ENCODE data around the gene NEK10.

Gene NEK10

GRCh38 chr3:27279123-27279522, 90.1 kb downstream of the NEK10 start:
- no peak for DNase-seq
- in situ Hi-C loops (cut with HindIII; ENCODE audit: low pct_ligation_motif_present, low pct_unique_long_range_greater_than_20kb, low sequenced_read_pairs) = no loop called here

DNA sequence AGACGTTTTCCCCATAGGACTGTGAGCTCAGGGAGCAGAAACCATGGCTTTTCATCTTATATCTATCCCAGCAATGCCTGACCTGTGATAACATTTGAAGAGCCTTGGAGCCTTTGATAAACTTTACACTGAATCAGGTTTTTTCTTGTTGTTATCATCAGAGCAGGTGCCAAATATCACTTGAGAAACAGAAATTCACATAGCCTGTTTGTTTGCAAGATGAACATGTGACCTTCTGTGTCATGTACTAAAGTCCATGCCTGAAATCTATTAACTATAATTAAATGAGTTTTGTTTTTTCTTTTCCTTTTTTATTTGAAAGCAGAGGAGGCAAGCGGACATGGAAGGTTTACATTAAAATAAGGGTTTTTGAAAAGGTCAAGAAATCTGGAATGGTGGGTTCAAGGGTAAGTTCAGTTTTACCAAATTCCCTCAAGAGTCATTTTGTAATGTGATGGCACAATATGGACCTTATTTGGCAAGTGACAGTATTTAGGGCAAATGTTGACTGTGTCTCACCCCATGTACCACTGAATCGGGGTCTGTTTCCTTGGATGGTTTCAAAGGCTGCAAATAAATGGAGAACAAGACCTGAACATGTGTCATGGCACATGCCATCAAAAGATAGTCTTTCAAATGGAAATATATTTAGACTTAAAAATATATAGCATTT, 90.7 kb downstream of the NEK10 start:
- in situ Hi-C loops (cut with HindIII; ENCODE audit: low pct_ligation_motif_present, low pct_unique_long_range_greater_than_20kb, low sequenced_read_pairs) = no loop called here

DNA sequence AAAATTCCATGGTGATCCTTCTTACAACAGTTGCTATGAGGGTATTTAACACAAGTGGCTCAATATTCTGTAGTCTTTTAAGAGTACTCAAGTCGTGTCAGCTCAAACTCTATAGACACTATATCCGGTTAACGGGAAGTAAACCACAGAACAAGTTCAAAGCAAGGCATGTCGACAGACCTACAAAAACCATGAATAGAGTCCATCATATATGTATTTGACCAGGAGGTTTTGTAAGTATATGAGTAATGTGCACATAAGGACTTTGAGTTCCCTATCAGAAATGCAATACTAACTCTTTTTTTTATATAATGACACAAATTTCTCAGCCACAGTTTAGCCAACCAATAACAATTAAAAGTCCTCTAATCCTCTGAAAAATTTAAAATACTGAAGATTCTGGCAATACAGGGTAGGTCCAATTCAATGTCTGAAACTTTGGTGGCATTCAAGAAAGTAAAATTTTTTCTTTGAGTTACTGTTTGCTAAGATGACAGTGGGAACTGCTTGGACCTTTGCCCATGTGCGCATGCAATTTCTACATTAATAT, 93.7 kb downstream of the NEK10 start:
- in situ Hi-C loops (cut with HindIII; ENCODE audit: low pct_ligation_motif_present, low pct_unique_long_range_greater_than_20kb, low sequenced_read_pairs) = no loop called here

More for the DNA sequence above, 90.7 kb downstream of the NEK10 start:
- DNase-seq = no peak

GRCh38 chr3:27271890-27272289, 97.3 kb downstream of the NEK10 start:
- in situ Hi-C loops (cut with HindIII; ENCODE audit: low pct_ligation_motif_present, low pct_unique_long_range_greater_than_20kb, low sequenced_read_pairs) = no loop called here
- no peak for DNase-seq

More for the DNA sequence above, 93.7 kb downstream of the NEK10 start:
- no peak for DNase-seq

DNA sequence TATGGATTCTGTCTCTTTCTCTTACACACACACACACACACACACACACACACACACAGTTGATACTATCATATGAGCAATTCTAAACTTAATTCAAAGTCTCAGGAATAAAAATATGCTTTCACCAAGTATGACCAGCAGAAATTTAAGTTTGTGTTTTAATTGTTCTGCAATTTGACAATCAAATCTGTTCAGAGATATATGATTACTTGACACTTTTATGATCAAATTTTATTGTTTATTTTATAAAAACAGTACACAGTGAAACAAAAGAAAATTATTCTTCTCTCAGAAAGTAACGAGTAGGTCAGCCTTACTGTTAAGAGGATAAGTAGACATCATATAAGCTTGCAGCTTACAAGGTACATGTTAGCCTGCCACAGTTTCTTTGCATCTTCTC, 114.3 kb downstream of the NEK10 start:
- DNase-seq = no peak
- in situ Hi-C loops (cut with HindIII; ENCODE audit: low pct_ligation_motif_present, low pct_unique_long_range_greater_than_20kb, low sequenced_read_pairs) = no loop called here

DNA sequence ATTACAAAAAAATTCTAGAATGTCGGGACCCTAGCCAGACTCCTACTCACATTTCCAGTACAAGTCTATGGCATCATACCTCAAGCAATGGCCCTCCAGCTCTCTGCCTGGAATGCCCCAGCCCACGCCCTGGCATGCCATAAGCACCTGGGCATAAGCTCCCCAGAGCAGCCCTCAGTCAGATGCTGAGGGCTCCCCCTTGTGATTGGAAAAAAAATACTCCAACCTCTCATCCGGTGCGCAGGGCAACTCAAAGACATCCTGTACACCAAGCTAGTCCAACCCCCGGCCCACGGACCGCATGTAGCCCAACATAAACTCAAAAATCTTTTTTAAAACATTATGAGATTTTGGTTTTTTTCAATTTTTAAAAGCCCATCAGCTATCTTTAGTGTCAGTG, 115.4 kb downstream of the NEK10 start:
- DNase-seq = peak; percentile 45
- in situ Hi-C loops (cut with HindIII; ENCODE audit: low pct_ligation_motif_present, low pct_unique_long_range_greater_than_20kb, low sequenced_read_pairs) = no loop called here

GRCh38 chr3:27253391-27253790, 115.8 kb downstream of the NEK10 start:
- in situ Hi-C loops (cut with HindIII; ENCODE audit: low pct_ligation_motif_present, low pct_unique_long_range_greater_than_20kb, low sequenced_read_pairs) = no loop called here
- no peak for DNase-seq

- no peak for DNase-seq
- in situ Hi-C loops (cut with HindIII; ENCODE audit: low pct_ligation_motif_present, low pct_unique_long_range_greater_than_20kb, low sequenced_read_pairs) = no loop called here
These were observed 116.5 kb downstream of the NEK10 start for GRCh38 chr3:27252646-27253045.

- no peak for DNase-seq
- in situ Hi-C loops (cut with HindIII; ENCODE audit: low pct_ligation_motif_present, low pct_unique_long_range_greater_than_20kb, low sequenced_read_pairs) = no loop called here
These were observed 124.8 kb downstream of the NEK10 start for GRCh38 chr3:27244374-27244773.

DNA sequence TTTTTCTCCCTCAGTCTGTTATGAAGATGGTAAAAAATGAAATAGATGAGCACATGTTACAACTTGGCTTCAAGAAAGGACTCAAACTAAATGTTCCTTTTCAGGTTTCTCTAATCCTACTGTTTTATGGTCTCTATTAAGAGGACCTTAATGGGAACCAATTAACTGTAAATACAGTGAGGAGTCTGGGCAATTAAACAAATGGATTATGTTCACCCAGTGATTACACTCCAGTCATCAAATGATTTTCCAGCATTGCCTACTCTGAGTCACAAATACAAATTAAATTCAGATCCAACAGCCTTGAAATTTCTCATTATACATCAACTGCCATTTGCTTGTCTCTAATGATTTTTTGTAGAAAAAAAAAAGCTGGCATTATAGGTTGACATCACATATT, 129.2 kb downstream of the NEK10 start:
- in situ Hi-C loops (cut with HindIII; ENCODE audit: low pct_ligation_motif_present, low pct_unique_long_range_greater_than_20kb, low sequenced_read_pairs) = no loop called here
- DNase-seq = no peak

DNA sequence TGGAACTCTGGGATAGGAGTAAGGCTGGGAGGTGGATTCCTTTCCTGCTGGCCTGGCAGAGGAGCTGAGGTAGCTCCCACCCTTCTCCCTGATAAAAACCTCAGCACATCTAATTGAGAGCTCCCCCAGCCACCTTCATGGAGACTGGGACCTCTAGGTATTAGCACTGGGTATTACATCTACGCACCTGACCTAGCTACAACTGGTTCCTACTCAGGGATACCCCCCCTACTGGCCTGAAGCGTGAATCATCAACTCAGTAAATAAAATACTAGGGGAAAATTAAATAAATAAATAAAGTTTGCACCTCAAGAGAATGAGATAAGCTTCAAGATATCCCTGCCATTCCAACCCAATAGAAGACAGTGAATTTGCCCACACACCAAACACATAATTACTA, 140.4 kb downstream of the NEK10 start:
- DNase-seq = peak; percentile 2
- in situ Hi-C loops (cut with HindIII; ENCODE audit: low pct_ligation_motif_present, low pct_unique_long_range_greater_than_20kb, low sequenced_read_pairs) = no loop called here

DNA sequence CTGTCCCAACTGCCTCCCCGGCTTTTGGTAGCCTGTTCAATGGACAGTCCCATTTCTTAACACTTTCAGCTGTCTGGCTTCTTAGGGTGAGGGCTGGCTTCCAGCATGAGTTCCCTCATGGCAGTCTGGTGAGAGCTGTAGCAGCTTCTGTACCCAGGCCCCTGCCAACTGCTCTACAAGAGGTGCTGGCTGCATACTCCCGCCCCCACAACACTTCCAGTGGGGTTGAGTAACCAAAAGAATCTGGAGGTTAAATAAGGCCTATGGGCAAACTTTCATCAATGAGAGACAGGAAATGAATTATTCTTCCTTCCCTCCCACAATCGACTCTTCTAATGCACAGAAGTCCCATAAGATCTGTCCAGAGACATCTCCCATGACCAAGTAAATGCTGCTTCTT, 145.0 kb downstream of the NEK10 start:
- DNase-seq = no peak
- in situ Hi-C loops (cut with HindIII; ENCODE audit: low pct_ligation_motif_present, low pct_unique_long_range_greater_than_20kb, low sequenced_read_pairs) = no loop called here

DNA sequence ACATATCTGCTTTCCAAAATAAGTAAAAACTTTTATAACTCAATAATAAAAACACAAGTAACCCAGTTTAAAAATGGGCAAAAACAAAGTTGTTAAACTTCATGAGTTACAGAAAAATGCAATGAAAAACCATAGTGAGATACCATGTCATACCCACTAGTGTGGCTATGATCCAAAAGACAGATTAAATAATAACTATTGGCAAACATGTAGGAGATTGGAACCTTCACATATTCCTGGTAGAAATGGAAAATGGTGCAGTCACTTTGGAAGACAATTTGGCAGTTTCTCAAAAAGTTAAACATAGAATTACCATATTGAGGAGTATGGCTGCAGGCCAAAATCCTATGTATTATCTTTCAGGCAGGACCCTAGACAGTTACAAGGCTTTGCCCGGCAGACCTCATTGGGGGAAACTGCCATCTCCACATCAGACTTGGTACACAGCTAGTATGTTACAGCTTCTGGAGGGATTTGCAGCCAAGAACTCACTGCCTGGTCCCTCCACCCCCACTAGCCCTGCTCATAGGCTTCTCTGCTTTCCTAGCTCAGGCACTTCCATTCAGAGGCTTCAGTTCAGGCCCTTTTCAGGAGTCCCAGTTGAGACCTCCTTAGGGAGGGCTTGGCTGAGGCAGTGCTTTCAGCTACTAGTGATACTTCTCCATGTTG, 147.8 kb downstream of the NEK10 start:
- DNase-seq = no peak
- in situ Hi-C loops (cut with HindIII; ENCODE audit: low pct_ligation_motif_present, low pct_unique_long_range_greater_than_20kb, low sequenced_read_pairs) = no loop called here

DNA sequence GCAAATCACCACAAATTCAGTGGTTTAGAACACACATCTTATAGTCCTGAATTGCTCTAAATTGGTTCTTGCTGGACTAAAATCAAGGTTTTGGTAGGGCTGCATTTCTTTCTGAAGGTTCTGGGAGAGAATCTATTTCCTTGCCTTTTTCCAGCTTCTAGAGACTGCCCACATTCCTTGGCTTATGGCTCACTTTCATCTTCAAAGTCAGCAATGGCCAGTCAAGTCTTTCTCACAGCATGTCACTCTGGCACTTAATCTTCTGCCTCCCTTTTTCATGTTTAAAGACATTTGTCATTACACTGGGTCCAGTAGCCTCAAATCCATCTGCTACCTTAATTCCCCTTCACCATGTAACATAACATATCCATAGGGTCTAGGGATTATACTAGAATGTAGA, 149.0 kb downstream of the NEK10 start:
- DNase-seq = no peak

GRCh38 chr3:27219127-27219845, 149.9 kb downstream of the NEK10 start:
- in situ Hi-C loops (cut with HindIII; ENCODE audit: low pct_ligation_motif_present, low pct_unique_long_range_greater_than_20kb, low sequenced_read_pairs) = no loop called here
- no peak for DNase-seq

More for the DNA sequence above, 149.0 kb downstream of the NEK10 start:
- in situ Hi-C loops (cut with HindIII; ENCODE audit: low pct_ligation_motif_present, low pct_unique_long_range_greater_than_20kb, low sequenced_read_pairs) = no loop called here

- no peak for DNase-seq
- in situ Hi-C loops (cut with HindIII; ENCODE audit: low pct_ligation_motif_present, low pct_unique_long_range_greater_than_20kb, low sequenced_read_pairs) = no loop called here
These were observed 152.1 kb downstream of the NEK10 start for GRCh38 chr3:27216955-27217552.

DNA sequence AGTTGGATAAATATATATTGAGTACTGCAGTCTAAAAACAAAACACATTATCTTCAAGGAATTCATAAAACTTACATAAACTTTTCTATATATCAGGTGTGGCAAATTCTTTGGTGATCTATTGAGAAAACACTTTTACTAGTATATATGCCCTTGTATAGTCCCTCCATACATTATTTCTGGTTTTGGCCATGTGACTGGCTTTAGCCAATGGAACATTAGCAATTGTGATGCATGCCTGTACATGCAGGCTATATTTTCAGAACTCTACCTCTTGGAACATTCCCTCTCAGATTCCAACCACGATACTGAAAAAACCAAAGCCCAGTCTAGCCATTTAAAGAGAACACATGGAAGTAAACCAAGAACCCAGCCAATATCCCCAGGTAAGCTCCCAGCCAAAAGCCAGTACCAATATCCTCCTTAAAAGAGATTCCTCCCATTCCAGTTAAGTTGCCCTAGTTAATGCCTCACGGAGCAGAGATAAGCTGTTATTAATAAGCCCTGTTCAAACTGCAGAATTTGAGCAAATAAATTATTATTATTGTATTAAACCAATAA, 152.8 kb downstream of the NEK10 start:
- DNase-seq = no peak
- in situ Hi-C loops (cut with HindIII; ENCODE audit: low pct_ligation_motif_present, low pct_unique_long_range_greater_than_20kb, low sequenced_read_pairs) = no loop called here

- in situ Hi-C loops (cut with HindIII; ENCODE audit: low pct_ligation_motif_present, low pct_unique_long_range_greater_than_20kb, low sequenced_read_pairs) = no loop called here
- no peak for DNase-seq
These were observed 155.7 kb downstream of the NEK10 start for GRCh38 chr3:27213450-27213849.

Measured in ACHN (cell line).